Choroid plexus epithelial cell (primary cell): Measurements from ENCODE around the gene OVCA2.

Experiments used
- DNase-seq: peaks from one replicate; pipeline ENCODE4 v3.0.0-alpha.2; 2010; ENCODE audit warnings: low read depth
- H3K4me3 ChIP-seq: 2 replicates; pipeline ENCODE4 v1.5.1; 2011; ENCODE audit warnings: low read depth, mild to moderate bottlenecking, control low read depth, low read length, moderate library complexity
- TF ChIP-seq, protein P1 (sequence below): conservative IDR thresholded peaks from 2 replicates; pipeline ENCODE4 v1.5.1; 2011; ENCODE audit warnings: low read depth, mild to moderate bottlenecking, control low read depth, inconsistent platforms, low read length, moderate library complexity

The OVCA2 gene

DNA sequence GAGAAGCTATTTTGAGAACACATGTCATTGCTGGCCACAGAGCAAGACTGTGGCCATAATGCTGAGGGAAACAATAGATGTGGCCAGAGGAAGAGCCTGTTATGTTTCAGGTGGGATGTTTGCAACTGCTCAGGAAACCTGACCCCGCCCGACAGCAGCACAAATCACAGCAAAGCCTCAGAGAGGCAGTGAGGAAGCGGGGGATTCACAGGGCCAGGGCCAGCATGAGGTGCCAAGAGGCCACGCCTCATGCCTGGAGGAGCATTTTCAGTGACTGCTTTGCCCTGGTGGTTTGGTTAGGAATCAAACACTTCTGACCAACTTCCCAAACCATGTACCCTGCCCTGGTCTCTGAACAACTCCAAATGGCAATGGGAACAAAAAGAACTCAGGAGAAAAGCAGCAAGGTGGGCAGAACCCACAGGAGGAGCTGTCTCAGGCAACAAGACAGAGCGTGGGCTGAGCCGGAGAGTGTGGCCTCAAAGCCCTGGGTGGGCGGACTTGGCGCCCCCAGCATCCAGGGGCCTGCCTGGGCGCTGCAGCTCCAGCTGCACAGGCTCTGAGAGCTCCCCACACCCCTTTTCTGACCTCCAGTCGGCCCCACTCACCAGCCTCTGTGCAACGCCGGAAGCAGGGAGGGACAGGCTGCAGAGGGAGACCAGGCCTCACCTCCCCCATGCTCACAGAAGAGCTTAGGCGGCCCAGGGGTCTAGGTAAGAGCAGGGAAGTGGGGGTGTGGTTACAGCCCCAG, 33.7 kb downstream of the OVCA2 start:
- DNase-seq: peak; percentile 74
- TF ChIP-seq, protein P1, sequence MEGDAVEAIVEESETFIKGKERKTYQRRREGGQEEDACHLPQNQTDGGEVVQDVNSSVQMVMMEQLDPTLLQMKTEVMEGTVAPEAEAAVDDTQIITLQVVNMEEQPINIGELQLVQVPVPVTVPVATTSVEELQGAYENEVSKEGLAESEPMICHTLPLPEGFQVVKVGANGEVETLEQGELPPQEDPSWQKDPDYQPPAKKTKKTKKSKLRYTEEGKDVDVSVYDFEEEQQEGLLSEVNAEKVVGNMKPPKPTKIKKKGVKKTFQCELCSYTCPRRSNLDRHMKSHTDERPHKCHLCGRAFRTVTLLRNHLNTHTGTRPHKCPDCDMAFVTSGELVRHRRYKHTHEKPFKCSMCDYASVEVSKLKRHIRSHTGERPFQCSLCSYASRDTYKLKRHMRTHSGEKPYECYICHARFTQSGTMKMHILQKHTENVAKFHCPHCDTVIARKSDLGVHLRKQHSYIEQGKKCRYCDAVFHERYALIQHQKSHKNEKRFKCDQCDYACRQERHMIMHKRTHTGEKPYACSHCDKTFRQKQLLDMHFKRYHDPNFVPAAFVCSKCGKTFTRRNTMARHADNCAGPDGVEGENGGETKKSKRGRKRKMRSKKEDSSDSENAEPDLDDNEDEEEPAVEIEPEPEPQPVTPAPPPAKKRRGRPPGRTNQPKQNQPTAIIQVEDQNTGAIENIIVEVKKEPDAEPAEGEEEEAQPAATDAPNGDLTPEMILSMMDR: peak; percentile 23
- H3K4me3 ChIP-seq: no peak overlapping the region

DNA sequence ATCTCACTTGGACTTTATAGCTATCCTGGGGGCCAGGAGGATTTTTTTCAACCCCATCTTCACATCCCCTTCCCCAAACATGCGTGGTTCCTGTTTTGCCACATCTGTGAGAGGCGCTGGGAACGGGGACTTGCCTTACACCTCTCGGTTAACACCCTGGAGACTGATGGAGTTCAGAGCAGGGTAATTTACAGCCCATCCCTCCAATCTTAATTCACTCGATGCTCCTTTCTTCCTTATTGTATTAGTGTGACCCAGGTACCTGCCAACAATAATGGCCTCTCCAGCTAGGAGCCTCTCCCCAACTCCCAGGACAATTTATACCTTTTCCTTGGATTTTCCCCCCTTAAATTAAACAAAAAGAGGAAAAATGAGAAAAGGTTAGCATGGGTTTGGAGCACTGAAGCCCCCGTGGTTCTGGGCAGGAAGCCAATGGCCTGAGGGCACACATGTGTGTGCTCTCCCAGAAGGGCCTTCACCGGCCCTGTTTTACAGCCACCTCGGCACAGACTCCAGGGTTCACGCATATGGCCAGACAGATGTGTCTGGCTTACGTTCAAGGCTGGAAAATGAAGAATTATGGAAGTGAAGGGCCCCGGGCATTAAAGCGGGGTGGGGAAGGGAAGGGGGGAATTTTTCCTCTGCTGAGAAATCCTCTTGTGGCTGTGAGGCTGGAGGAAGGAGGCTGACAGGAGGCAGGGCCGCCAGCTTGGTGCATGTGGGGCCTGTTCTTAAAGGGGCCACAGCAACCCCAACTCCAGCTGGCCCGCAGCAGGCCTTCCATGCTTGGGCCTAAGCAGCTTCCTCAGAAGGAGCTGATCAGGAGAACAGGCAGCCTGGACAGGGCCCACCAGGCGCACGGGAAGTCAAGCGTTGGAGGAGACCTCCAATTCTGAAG, 34.5 kb downstream of the OVCA2 start:
- peak; percentile 47 for DNase-seq
- no peak overlapping the region for H3K4me3 ChIP-seq
- TF ChIP-seq, protein P1: no peak

DNA sequence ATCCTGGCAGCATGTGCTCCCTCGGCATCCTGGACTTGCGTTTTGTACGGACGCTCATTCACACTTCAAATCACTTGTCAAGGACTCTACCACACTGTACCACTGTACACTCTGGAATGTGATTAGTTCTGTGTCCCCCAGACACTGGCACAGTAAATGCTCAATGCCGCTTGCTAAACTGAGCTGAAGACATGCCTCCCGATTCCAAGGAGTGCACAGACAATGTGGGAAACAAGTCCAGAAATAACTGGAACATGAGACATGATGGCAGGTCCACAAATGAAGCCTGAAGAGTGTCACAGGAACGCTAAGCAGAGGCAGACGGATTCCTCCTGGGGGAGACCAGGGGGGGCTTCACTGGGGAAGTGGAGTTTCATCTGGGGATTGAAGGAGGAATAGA, 35.2 kb downstream of the OVCA2 start:
- TF ChIP-seq, protein P1: no peak
- no peak overlapping the region for H3K4me3 ChIP-seq
- DNase-seq: no peak

DNA sequence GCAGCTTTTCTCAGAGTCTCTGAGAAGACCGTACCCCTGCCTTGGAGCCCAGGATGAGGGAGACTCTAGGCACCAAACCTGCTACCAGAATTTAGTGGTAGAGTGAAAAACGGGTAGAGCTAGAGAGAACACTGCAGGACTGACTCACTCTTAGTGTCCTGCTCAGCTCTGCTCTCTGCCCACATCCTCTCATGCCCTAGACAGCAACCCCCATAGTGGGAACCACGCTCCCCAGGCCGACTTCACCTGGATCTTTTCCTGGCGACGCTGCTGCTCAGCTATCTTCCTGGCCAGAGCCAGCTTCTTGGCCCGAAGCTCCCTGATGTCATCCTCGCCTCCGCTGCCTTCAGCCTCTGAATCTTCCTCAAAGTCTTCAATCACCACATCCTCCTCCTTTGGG, 39.7 kb downstream of the OVCA2 start:
- DNase-seq: peak; percentile 55
- TF ChIP-seq, protein P1: no peak
- H3K4me3 ChIP-seq: no peak overlapping the region

DNA sequence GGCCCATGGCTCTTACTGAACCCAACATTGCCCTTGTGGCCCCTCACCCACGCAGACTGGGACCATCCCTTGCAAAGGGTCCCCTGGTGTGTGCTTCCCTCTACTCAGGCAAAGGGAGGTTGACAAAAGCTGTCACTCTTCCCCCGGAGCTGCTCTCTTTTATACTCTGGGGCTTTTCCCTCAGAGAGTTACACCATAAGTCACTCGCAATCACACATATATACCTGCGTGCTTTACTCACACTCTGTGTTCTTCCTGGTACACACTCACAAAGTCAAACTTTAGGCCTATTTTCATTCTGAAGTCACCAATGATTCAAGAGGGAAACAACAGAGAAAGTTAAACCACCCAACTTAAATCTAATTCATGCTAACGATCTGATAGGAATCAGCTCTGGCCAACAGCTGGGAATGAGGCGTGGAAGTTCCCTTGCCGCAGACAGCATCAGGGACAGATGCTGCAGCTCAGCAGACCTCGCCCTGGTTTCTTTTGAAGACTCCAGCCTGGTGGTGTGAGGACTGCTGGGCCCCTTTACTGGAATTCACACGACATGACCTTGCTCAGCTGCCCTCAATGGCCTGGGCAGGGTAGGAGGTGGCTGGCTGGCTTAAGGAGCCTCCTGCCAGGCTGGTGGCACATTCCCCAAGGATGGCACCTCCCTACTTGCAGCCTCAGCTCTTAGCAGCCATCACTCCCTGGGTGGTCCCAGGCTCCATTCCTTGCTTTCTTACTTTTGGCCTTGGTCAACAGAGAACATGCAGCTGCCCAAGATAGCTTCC, 40.4 kb downstream of the OVCA2 start:
- no peak overlapping the region for H3K4me3 ChIP-seq
- no peak for DNase-seq
- TF ChIP-seq, protein P1: no peak

DNA sequence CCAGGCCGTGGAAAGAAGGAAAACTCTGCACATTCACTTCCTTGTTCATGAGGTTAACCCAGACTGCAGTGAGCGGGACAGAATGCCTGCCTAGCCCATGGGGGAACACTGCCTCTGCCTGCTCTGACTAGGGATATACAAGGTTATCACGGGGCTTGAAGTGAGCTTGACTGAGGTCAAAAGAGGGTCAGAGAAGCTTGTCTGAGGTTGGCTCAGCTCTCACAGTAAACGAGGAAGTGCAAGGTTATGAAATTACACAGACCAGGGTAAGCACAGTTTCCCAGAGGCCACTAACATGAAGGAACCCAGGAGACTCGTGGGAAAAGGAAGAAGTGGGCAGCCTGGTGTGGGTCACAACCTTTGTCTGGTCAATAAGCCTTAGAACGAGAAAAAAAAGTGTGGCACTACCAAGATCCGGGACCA, 41.8 kb downstream of the OVCA2 start:
- no peak overlapping the region for H3K4me3 ChIP-seq
- TF ChIP-seq, protein P1: no peak
- peak; percentile 50 for DNase-seq
